ENCODE measurements around the gene DDX23. TPM values are rescaled to one million over a fixed set of nuclear protein-coding genes. Genes with fewer than 3 reads are reported as not detected.
A peak's percentile ranks its signal among the peaks of the same experiment; 100 is the strongest.

The DDX23 gene
- total RNA-seq, 1 donor from 2014 or later: 124 TPM

- Mint-ChIP-seq H3K27me3 (ENCODE audit: low read depth) (peaks cover 13% of the 10 kb centered on the region), H3K4me3 (peak overlapping the region; percentile 80), H3K36me3 (ENCODE audit: low read depth) (no peaks in the 10 kb centered on the region), H3K27ac (ENCODE audit: unreplicated experiment) (no peak overlapping the region), H3K4me1 (peaks cover 36% of the 10 kb centered on the region), H3K9me3 (no peaks in the 10 kb centered on the region)
- DNase-seq (ENCODE audit: low read depth, low spot score): no peak
- TF ChIP-seq CTCF (conservative IDR thresholded peaks at IDR 0.05): no peak
These were observed 39.6 kb downstream of the DDX23 start for GRCh38 chr12:48812389-48812788.

GRCh38 chr12:48811437-48812090 is 40.4 kb downstream of the DDX23 start:
- Mint-ChIP-seq H3K27me3 (ENCODE audit: low read depth) (peaks cover 10% of the 10 kb centered on the region), H3K4me3 (peak overlapping the region; percentile 80), H3K27ac (ENCODE audit: unreplicated experiment) (no peak overlapping the region), H3K4me1 (peaks cover 30% of the 10 kb centered on the region), H3K36me3 (ENCODE audit: low read depth) (no peaks in the 10 kb centered on the region), H3K9me3 (no peaks in the 10 kb centered on the region)
- no peak for DNase-seq (ENCODE audit: low read depth, low spot score)
- no peak for TF ChIP-seq CTCF (conservative IDR thresholded peaks at IDR 0.05)

- H3K4me1 Mint-ChIP-seq: peaks cover 25% of the 10 kb centered on the region
- no peak for DNase-seq (ENCODE audit: low read depth, low spot score)
- H3K27me3 Mint-ChIP-seq (ENCODE audit: low read depth): peaks cover 10% of the 10 kb centered on the region
- H3K27ac Mint-ChIP-seq (ENCODE audit: unreplicated experiment): no peak overlapping the region
- no peak for TF ChIP-seq CTCF (conservative IDR thresholded peaks at IDR 0.05)
- no peaks in the 10 kb centered on the region for H3K9me3 Mint-ChIP-seq
- H3K36me3 Mint-ChIP-seq (ENCODE audit: low read depth): no peaks in the 10 kb centered on the region
- peak overlapping the region; percentile 68 for H3K4me3 Mint-ChIP-seq
These were observed 41.0 kb downstream of the DDX23 start for GRCh38 chr12:48810903-48811431.

- no peaks in the 10 kb centered on the region for H3K9me3 Mint-ChIP-seq
- H3K36me3 Mint-ChIP-seq (ENCODE audit: low read depth): no peaks in the 10 kb centered on the region
- H3K27ac Mint-ChIP-seq (ENCODE audit: unreplicated experiment): no peak overlapping the region
- TF ChIP-seq CTCF (conservative IDR thresholded peaks at IDR 0.05): no peak
- no peak overlapping the region for H3K4me3 Mint-ChIP-seq
- DNase-seq (ENCODE audit: low read depth, low spot score): no peak
- peaks cover 4% of the 10 kb centered on the region for H3K27me3 Mint-ChIP-seq (ENCODE audit: low read depth)
- H3K4me1 Mint-ChIP-seq: peaks cover 15% of the 10 kb centered on the region
These were observed 44.0 kb downstream of the DDX23 start for GRCh38 chr12:48807981-48808380.

- Mint-ChIP-seq H3K4me1 (no peaks in the 10 kb centered on the region), H3K27ac (ENCODE audit: unreplicated experiment) (no peak overlapping the region), H3K27me3 (ENCODE audit: low read depth) (no peaks in the 10 kb centered on the region), H3K4me3 (no peak overlapping the region), H3K9me3 (no peaks in the 10 kb centered on the region), H3K36me3 (ENCODE audit: low read depth) (no peaks in the 10 kb centered on the region)
- DNase-seq (ENCODE audit: low read depth, low spot score): no peak
- no peak for TF ChIP-seq CTCF (conservative IDR thresholded peaks at IDR 0.05)
These were observed 48.3 kb downstream of the DDX23 start for GRCh38 chr12:48803675-48804074.
